ENCODE measurements around the gene CAPN13.

- no peak for TF ChIP-seq CTCF (IDR thresholded peaks at IDR 0.05)
- no peak for TF ChIP-seq POLR2A (IDR thresholded peaks at IDR 0.05)
These were observed 97.2 kb downstream of the CAPN13 start for GRCh38 chr2:30710016-30710415.

All from Peyer's patch (tissue), 4 donors.